Measurements from ENCODE around the gene HP1BP3. TPM values are rescaled to one million over a fixed set of nuclear protein-coding genes. Genes with fewer than 3 reads are reported as not detected.
"Not testable (repeated sequence)": the region's sequence is repeated elsewhere in the genome, so short reads cannot be mapped to it uniquely, and the experiment has no call there.

The HP1BP3 gene
- polyA plus RNA-seq, 1 donor = 385 TPM

GRCh38 chr1:20727746-20728316, 59.3 kb downstream of the HP1BP3 start:
- no peak for DNase-seq

GRCh38 chr1:20726932-20727745, 60.0 kb downstream of the HP1BP3 start:
- no peak for DNase-seq

- no peak for DNase-seq
Measured at GRCh38 chr1:20726118-20726911, 60.8 kb downstream of the HP1BP3 start.

- DNase-seq = no peak
Measured at GRCh38 chr1:20725189-20726117, 61.7 kb downstream of the HP1BP3 start.

- DNase-seq = no peak
Measured at GRCh38 chr1:20724364-20725188, 62.5 kb downstream of the HP1BP3 start.

GRCh38 chr1:20723537-20724363, 63.4 kb downstream of the HP1BP3 start:
- no peak for DNase-seq

GRCh38 chr1:20723159-20723536, 64.0 kb downstream of the HP1BP3 start:
- DNase-seq = no peak

GRCh38 chr1:20721117-20722061, 65.7 kb downstream of the HP1BP3 start:
- no peak for DNase-seq

GRCh38 chr1:20720631-20721091, 66.4 kb downstream of the HP1BP3 start:
- DNase-seq = no peak

GRCh38 chr1:20719871-20720620, 67.1 kb downstream of the HP1BP3 start:
- DNase-seq = no peak

- DNase-seq = no peak
Measured at GRCh38 chr1:20719261-20719660, 67.8 kb downstream of the HP1BP3 start.

- not testable (repeated sequence) for DNase-seq
Measured at GRCh38 chr1:20718343-20718882, 68.7 kb downstream of the HP1BP3 start.

- no peak for DNase-seq
Measured at GRCh38 chr1:20717452-20718342, 69.4 kb downstream of the HP1BP3 start, which contains the start of gene KIF17. TSS of gene KIF17 (minus strand) at chr1:20718007. CDS start at chr1:20717706, 301 bp downstream.

GRCh38 chr1:20716232-20716631, 70.9 kb downstream of the HP1BP3 start:
- no peak for DNase-seq

GRCh38 chr1:20715406-20715805, 71.7 kb downstream of the HP1BP3 start:
- no peak for DNase-seq

GRCh38 chr1:20713440-20713839, 73.7 kb downstream of the HP1BP3 start:
- DNase-seq = no peak

Measured in left kidney (tissue), 2 donors.